Hematopoietic multipotent progenitor cell (in vitro differentiated cells): ENCODE measurements around the gene PHKB. TPM values are rescaled to one million over a fixed set of nuclear protein-coding genes. Genes with fewer than 3 reads are reported as not detected.

Experiments
- DNase-seq, 3 donors: peaks; one replicate each; pipeline ENCODE4 v3.0.0-alpha.2; 2011 to 2015; ENCODE audit warnings: low read depth in 2 of 3, low spot score in 2 of 3
- small RNA-seq: library from RNA; depleted of rRNA; stranded (forward); fragments of <200 nt; gene quantifications from one replicate; pipeline ENCODE3, GENCODE V24; 2012
- total RNA-seq: library from RNA; depleted of rRNA; stranded (reverse); fragments of >200 nt; gene quantifications from one replicate; pipeline ENCODE4 v1.2.3, GENCODE V29; 2012

PHKB gene
- total RNA-seq, 1 donor = 46.6 TPM

DNA sequence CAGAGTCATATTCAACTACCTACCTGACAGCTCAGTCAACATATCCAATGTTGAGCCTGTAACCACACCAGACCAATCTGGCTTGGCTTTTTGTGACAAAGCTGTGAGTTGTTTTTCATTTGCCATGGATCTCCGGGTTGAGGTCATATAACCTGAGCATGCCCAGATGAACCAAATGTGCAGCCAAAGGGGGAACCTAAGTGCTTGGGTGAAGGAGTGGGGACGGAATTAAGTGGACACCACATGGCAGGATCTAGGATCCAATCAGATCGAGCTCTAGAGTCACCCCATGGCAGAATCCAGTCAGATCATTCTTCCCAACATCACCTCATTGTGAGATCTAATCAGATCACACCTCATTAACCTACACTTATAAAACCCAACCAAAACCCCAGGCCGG is 258.6 kb downstream of the PHKB start:
- no peak for DNase-seq

DNA sequence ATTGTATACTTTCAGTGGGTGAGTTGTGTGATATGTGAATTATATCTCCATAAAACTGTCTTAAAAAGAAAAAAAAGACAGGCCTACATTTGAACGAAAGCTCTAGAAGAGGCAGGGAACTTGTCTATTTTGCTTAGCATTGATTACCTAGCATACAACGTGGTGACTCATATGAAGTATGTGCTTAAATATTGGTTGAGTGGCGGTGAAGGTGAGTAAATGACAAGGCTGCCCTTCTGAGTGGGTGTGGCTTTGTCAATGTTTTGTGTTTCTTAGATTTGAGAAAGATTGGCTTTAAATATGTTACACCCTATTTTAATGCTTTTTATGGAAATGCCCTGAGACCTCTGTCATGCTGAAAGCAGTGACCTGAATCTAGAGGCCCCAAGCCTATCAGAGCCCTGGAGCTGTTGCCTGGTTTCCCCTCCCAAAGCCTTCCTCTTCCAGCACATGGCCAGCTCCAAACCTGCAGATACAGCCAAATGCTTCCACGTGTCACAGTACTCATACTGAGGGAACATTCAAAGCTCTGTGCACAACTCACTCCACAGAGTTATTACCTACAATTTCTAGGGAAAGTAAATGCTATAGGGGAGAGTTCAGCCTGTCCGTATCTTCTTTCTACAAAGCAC is 260.0 kb downstream of the PHKB start:
- DNase-seq = no peak

GRCh38 chr16:47722046-47722445 is 260.9 kb downstream of the PHKB start:
- no peak for DNase-seq

- no peak for DNase-seq
Observed at GRCh38 chr16:47724115-47724785, 263.1 kb downstream of the PHKB start.

GRCh38 chr16:47725188-47725695 is 264.1 kb downstream of the PHKB start:
- DNase-seq = no peak

DNA sequence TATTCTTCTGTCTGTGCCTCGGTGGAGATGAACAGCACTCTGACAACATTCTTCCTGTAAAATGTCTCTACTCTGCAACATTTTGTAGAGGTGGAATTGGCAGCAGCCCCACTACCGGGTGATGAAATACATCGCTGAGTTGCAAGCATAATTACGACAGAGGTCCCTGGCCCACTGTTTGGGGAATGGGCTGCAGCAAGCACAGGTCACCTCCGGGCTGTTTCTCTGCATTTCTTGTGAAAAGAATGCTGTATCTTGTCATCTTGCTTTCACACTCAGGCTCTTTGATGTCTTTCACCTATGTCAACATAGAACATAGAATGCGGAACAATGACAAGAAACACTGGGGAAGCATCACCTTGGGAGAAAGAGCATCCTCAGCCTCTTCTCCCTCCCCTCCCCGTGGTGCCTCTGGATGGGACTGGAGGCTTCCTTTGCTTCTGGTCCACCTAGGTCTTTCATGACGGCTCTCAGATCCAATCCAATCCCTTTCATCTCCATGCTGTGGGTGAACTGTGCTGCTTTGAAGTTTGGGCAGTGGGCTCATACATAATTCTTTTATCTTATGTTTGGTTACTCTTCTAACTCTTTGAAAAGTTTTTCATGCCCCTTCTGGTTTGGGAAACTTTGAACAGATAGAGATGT is 265.0 kb downstream of the PHKB start:
- DNase-seq = no peak

DNA sequence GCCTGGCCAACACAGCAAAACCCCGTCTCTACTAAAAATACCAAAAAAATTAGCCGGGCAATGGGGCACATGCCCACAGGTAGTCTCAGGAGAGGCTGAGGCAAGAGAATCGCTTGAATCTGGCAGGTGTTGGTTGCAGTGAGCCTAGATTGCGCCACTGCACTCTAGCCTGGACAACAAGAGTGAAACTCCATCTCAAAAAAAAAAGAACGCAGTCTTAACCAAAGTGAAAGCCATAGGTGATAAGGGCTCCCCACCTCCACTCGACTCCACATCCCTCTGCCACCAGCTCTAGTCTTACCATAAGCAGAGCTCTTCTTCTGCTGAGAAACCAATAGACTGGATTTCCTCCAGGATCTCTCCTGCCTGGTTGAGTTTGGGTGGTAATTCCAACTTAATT is 266.0 kb downstream of the PHKB start:
- no peak for DNase-seq

- no peak for DNase-seq
Observed at GRCh38 chr16:47728205-47728604, 267.1 kb downstream of the PHKB start.

GRCh38 chr16:47729701-47730100 is 268.6 kb downstream of the PHKB start:
- no peak for DNase-seq

GRCh38 chr16:47731252-47731651 is 270.1 kb downstream of the PHKB start:
- DNase-seq = no peak

- no peak for DNase-seq
Observed at GRCh38 chr16:47732122-47732521, 271.0 kb downstream of the PHKB start.

DNA sequence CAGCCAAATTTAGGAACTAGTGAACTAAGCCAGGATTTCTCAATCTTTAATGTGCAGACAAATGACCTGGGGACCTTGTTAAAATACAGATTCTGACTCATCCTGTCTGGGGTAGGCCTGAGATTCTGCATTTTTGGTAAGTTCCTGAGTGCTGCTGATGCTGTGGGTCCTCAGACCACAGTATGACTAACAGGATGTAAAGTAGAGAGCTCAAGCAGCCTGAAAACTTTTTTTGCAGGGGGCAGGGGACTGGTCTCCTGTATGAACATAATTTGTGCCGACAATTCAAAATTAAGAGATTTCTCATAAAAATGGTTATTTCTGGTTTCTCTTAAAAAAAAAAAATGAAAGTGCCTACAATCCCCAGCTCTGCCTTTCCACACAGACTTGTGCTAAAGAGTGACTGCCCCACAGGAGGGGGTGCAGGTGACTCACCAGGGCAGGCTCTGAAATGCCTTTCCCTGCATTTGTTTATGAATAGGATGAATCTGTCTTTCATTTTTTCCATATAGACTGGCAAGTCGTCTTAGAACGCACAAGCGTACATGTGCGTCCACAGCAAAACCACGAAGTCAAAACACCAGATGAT is 271.5 kb downstream of the PHKB start:
- DNase-seq = no peak

GRCh38 chr16:47734081-47734857 is 273.1 kb downstream of the PHKB start:
- DNase-seq = no peak

DNA sequence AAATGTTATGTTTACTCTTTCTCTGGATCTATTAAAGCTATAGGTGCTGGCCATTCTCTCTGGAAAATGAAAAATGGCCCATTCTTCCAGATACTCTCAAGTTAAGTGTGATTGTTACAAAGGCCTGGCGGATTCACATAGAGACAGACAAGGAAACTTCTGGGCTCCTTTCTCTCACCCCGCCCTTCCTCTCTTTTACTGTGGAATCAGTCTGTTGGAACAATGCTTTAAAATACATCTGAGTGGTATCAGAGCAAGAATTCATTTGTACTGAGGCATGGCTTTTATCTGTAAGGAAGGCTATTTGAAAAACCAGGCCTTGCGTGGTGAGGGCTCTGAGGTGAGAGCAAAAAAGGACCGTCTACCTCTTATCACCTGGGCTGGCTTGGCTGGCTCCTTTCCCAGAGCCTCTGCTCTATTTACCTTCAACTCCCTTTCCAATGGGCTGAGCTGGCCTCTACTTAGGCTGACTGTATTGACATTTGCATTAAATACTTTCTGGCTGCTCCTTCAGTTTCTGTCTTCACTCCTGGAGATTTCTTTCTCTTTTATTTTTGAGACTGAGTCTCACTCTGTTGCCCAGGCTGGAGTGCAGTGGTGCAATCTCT is 274.0 kb downstream of the PHKB start:
- DNase-seq = no peak

DNA sequence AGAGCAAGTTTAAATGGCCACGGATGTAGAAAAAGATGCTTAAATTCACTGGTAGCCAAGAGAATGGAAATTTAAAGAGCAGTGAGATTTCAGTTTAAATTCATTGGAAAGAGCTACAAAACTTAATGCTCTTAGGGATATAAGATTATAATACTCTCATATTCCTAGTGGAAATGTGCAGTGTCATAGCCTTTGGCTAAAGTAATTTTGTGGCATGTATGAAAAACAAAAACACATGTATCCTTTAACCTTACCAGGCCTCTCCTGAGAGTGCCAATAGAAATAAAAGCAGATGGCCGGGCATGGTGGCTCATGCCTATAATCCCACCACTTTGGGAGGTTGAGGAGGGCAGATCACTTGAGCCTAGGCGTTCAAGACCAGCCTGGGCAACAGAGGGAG is 289.2 kb downstream of the PHKB start:
- no peak for DNase-seq

Small RNAs within 50 kb of the gene (small RNA-seq; reads per million reads assigned to genes)
- gene RNA5SP425 = not detected

Other genes starting within 250 kb of the PHKB start
- gene ITFG1, start 268 bp upstream of the PHKB start, total RNA-seq = 15.3 TPM